Uterus (tissue), 2 donors: Measurements from ENCODE around the gene ZNF440.

Experiments
- CTCF ChIP-seq, 4 experiments: fragments of 200-600 bp in 2 of 4; fragments of 450-650 bp in 2 of 4; sonication (generic) in 2 of 4; IDR thresholded peaks; one replicate each; pipeline ENCODE4 v1.5.1; 2016 to 2019; ENCODE audit warnings: antibody characterized with exemption in 4 of 4, mild to moderate bottlenecking in 2 of 4, moderate library complexity in 1 of 4
- POLR2A ChIP-seq, 2 donors: fragments of 450-650 bp; IDR thresholded peaks; one replicate each; pipeline ENCODE4 v1.6.1; 2016; ENCODE audit warnings: antibody characterized with exemption in 2 of 2, mild to moderate bottlenecking in 1 of 2, moderate library complexity in 1 of 2

GRCh38 chr19:11781295-11782057 is 32.6 kb upstream of the ZNF440 start:
- TF ChIP-seq CTCF (IDR thresholded peaks at IDR 0.05) (no peak), POLR2A (IDR thresholded peaks at IDR 0.05) (no peak)
